Subcutaneous adipose tissue (tissue), 4 donors: ENCODE measurements around the gene ERCC6L. TPM values are rescaled to one million over a fixed set of nuclear protein-coding genes. Genes with fewer than 3 reads are reported as not detected.

Experiments used
- CTCF ChIP-seq: fragments of 450-650 bp; IDR thresholded peaks from one replicate; pipeline ENCODE4 v1.5.1; 2016; ENCODE audit warnings: low read depth, mild to moderate bottlenecking, control low read depth, antibody characterized with exemption, moderate library complexity
- total RNA-seq, 4 donors: library from RNA; depleted of rRNA; stranded (reverse); fragments of >200 nt; gene quantifications; one replicate each; pipeline ENCODE4 v1.1.0, GENCODE V29; 2016

The ERCC6L gene
- total RNA-seq, 4 donors from 2014 or later, result 0.22 to 0.51 TPM; not detected in 2

- TF ChIP-seq CTCF, result no peak
These were observed 57.4 kb downstream of the ERCC6L start, which contains the start of gene PIN4 for GRCh38 chrX:72181178-72182125. Gene PIN4 (plus strand): TSS chrX:72181757. CDS start chrX:72181786, 29 bp downstream.

- no peak for TF ChIP-seq CTCF
These were observed 58.3 kb downstream of the ERCC6L start for GRCh38 chrX:72180539-72180938.

- no peak for TF ChIP-seq CTCF
These were observed 61.8 kb downstream of the ERCC6L start for GRCh38 chrX:72176981-72177380.

- TF ChIP-seq CTCF, result no peak
These were observed 69.7 kb downstream of the ERCC6L start for GRCh38 chrX:72169008-72169728.

- no peak for TF ChIP-seq CTCF
These were observed 73.3 kb downstream of the ERCC6L start for GRCh38 chrX:72165551-72165950.

- TF ChIP-seq CTCF, result no peak
These were observed 79.1 kb downstream of the ERCC6L start for GRCh38 chrX:72159769-72160168.

- no peak for TF ChIP-seq CTCF
These were observed 80.1 kb downstream of the ERCC6L start for GRCh38 chrX:72158773-72159172.
